Measurements from ENCODE around the gene ZFP57.

Gene ZFP57

DNA sequence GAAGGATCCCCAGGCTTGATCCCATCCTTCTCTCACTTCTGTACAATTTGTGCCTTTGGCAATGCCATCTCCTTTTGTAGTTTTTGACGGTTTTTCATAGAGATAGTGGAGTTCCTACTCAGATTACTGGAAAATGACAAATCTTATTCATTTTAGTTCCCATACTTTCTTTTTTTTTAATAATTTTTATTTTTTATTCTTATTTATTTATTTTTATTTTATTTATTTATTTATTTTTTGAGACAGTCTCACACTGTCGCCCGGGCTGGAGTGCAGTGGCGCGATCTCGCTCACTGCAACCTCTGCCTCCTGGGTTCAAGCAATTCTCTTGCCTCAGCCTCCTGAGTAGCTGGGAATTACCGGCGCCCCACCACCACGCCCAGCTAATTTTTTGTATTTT, 43.7 kb downstream of the ZFP57 start:
- H3K27ac Mint-ChIP-seq (ENCODE audit: low read depth) = no peak overlapping the region
- H3K9me3 Mint-ChIP-seq = no peaks in the 10 kb centered on the region
- H3K36me3 Mint-ChIP-seq (ENCODE audit: insufficient read depth) = no peaks in the 10 kb centered on the region
- peaks cover 14% of the 10 kb centered on the region for H3K27me3 Mint-ChIP-seq
- ATAC-seq (replicated peaks; ENCODE audit: extremely low read depth, poor library complexity, severe bottlenecking) (no peak), DNase-seq (ENCODE audit: low spot score in 2 of 2) (no peak)
- H3K4me3 Mint-ChIP-seq = no peak overlapping the region
- peaks cover 16% of the 10 kb centered on the region for H3K4me1 Mint-ChIP-seq

- Mint-ChIP-seq H3K4me3 (peak overlapping the region; percentile 90), H3K9me3 (no peaks in the 10 kb centered on the region), H3K4me1 (peaks cover 29% of the 10 kb centered on the region), H3K27me3 (peaks cover 39% of the 10 kb centered on the region), H3K27ac (ENCODE audit: low read depth) (no peak overlapping the region), H3K36me3 (ENCODE audit: insufficient read depth) (no peaks in the 10 kb centered on the region)
- DNase-seq (ENCODE audit: low spot score in 2 of 2) (no peak), ATAC-seq (replicated peaks; ENCODE audit: extremely low read depth, poor library complexity, severe bottlenecking) (no peak)
These were observed 47.4 kb downstream of the ZFP57 start for GRCh38 chr6:29633534-29633905.

GRCh38 chr6:29632789-29633533, 48.0 kb downstream of the ZFP57 start, which contains the start of gene GABBR1:
GABBR1 (minus strand) TSS chr6:29633183; CDS start chr6:29632385, 798 bp downstream.
- no peaks in the 10 kb centered on the region for H3K9me3 Mint-ChIP-seq
- H3K4me3 Mint-ChIP-seq = peak within 1 kb of the TSS; percentile 90
- H3K36me3 Mint-ChIP-seq (ENCODE audit: insufficient read depth) = no peaks in the 10 kb centered on the region
- H3K27ac Mint-ChIP-seq (ENCODE audit: low read depth) = peak within 1 kb of the TSS; percentile 48
- ATAC-seq (replicated peaks; ENCODE audit: extremely low read depth, poor library complexity, severe bottlenecking) (peak; percentile 69), DNase-seq (ENCODE audit: low spot score in 2 of 2) (no peak)
- H3K27me3 Mint-ChIP-seq = peaks cover 33% of the 10 kb centered on the region
- peaks cover 35% of the 10 kb centered on the region for H3K4me1 Mint-ChIP-seq

GRCh38 chr6:29631860-29632731, 48.9 kb downstream of the ZFP57 start:
- Mint-ChIP-seq H3K36me3 (ENCODE audit: insufficient read depth) (no peaks in the 10 kb centered on the region), H3K4me1 (peaks cover 35% of the 10 kb centered on the region), H3K9me3 (no peaks in the 10 kb centered on the region), H3K27ac (ENCODE audit: low read depth) (peak overlapping the region; percentile 48), H3K27me3 (peaks cover 28% of the 10 kb centered on the region), H3K4me3 (peak overlapping the region; percentile 90)
- DNase-seq (ENCODE audit: low spot score in 2 of 2) = no peak
- ATAC-seq (replicated peaks; ENCODE audit: extremely low read depth, poor library complexity, severe bottlenecking) = peak; percentile 41

- peak overlapping the region; percentile 90 for H3K4me3 Mint-ChIP-seq
- DNase-seq (ENCODE audit: low spot score in 2 of 2) (no peak), ATAC-seq (replicated peaks; ENCODE audit: extremely low read depth, poor library complexity, severe bottlenecking) (no peak)
- H3K36me3 Mint-ChIP-seq (ENCODE audit: insufficient read depth) = peaks cover 2% of the 10 kb centered on the region
- peak overlapping the region; percentile 48 for H3K27ac Mint-ChIP-seq (ENCODE audit: low read depth)
- H3K4me1 Mint-ChIP-seq = peaks cover 35% of the 10 kb centered on the region
- H3K27me3 Mint-ChIP-seq = peaks cover 28% of the 10 kb centered on the region
- no peaks in the 10 kb centered on the region for H3K9me3 Mint-ChIP-seq
These were observed 49.6 kb downstream of the ZFP57 start for GRCh38 chr6:29631209-29631810.

DNA sequence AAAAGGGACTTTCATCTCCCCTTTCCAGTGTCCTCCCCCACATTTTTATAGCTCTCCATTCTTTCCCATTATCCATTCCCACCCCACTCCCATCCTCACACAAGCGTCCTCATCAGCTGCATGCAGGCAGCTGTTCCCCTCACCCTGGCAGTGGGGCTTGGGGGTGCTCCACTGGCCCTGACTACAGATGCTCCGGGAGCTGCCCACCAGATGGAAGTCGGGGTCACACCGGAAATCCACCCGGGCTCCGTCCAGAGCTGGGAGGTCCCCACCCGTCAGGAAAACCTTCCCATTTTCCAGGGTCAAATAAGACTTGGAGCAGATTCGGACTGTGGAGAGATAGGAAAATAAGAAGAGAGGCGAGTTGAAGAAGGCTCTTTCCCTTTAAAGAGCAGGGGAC, 50.6 kb downstream of the ZFP57 start:
- ATAC-seq (replicated peaks; ENCODE audit: extremely low read depth, poor library complexity, severe bottlenecking) (no peak), DNase-seq (ENCODE audit: low spot score in 2 of 2) (no peak)
- Mint-ChIP-seq H3K9me3 (no peaks in the 10 kb centered on the region), H3K4me3 (peak overlapping the region; percentile 90), H3K27me3 (peaks cover 28% of the 10 kb centered on the region), H3K27ac (ENCODE audit: low read depth) (no peak overlapping the region), H3K4me1 (peaks cover 35% of the 10 kb centered on the region), H3K36me3 (ENCODE audit: insufficient read depth) (peaks cover 2% of the 10 kb centered on the region)

DNA sequence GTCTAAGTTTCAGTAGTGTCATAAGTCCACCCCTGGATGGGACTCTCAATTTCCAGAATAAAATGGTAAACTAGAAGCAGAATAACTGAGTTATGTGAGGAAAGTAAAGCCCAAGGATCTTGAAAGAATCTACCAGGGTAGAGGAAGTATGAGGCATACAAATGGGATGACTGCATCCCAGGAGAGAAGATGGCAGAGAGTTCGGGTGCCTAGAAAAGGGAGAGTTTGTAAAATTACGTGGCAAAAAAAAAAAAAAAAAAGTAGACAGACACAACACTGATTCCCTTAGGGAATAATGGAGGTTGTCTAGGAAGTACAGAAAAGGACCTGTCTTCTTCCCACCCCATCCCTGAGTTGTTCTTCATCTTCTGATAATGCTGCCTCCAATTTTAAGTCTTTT, 51.4 kb downstream of the ZFP57 start:
- peaks cover 2% of the 10 kb centered on the region for H3K36me3 Mint-ChIP-seq (ENCODE audit: insufficient read depth)
- peak overlapping the region; percentile 34 for H3K4me3 Mint-ChIP-seq
- DNase-seq (ENCODE audit: low spot score in 2 of 2) (no peak), ATAC-seq (replicated peaks; ENCODE audit: extremely low read depth, poor library complexity, severe bottlenecking) (no peak)
- H3K27ac Mint-ChIP-seq (ENCODE audit: low read depth) = no peak overlapping the region
- peaks cover 28% of the 10 kb centered on the region for H3K27me3 Mint-ChIP-seq
- H3K9me3 Mint-ChIP-seq = no peaks in the 10 kb centered on the region
- peaks cover 35% of the 10 kb centered on the region for H3K4me1 Mint-ChIP-seq

GRCh38 chr6:29628419-29629281, 52.3 kb downstream of the ZFP57 start:
- DNase-seq (ENCODE audit: low spot score in 2 of 2) (no peak), ATAC-seq (replicated peaks; ENCODE audit: extremely low read depth, poor library complexity, severe bottlenecking) (peak; percentile 44)
- H3K4me3 Mint-ChIP-seq = peak overlapping the region; percentile 77
- peak overlapping the region; percentile 6 for H3K27ac Mint-ChIP-seq (ENCODE audit: low read depth)
- peaks cover 28% of the 10 kb centered on the region for H3K27me3 Mint-ChIP-seq
- peaks cover 32% of the 10 kb centered on the region for H3K4me1 Mint-ChIP-seq
- H3K36me3 Mint-ChIP-seq (ENCODE audit: insufficient read depth) = peaks cover 2% of the 10 kb centered on the region
- H3K9me3 Mint-ChIP-seq = no peaks in the 10 kb centered on the region

- Mint-ChIP-seq H3K27me3 (peaks cover 28% of the 10 kb centered on the region), H3K36me3 (ENCODE audit: insufficient read depth) (peaks cover 4% of the 10 kb centered on the region), H3K4me1 (peaks cover 26% of the 10 kb centered on the region), H3K9me3 (no peaks in the 10 kb centered on the region), H3K27ac (ENCODE audit: low read depth) (peak overlapping the region; percentile 6), H3K4me3 (peak overlapping the region; percentile 77)
- no peak for DNase-seq (ENCODE audit: low spot score in 2 of 2)
- ATAC-seq (replicated peaks; ENCODE audit: extremely low read depth, poor library complexity, severe bottlenecking) = peak; percentile 15
These were observed 53.1 kb downstream of the ZFP57 start for GRCh38 chr6:29627755-29628418.

DNA sequence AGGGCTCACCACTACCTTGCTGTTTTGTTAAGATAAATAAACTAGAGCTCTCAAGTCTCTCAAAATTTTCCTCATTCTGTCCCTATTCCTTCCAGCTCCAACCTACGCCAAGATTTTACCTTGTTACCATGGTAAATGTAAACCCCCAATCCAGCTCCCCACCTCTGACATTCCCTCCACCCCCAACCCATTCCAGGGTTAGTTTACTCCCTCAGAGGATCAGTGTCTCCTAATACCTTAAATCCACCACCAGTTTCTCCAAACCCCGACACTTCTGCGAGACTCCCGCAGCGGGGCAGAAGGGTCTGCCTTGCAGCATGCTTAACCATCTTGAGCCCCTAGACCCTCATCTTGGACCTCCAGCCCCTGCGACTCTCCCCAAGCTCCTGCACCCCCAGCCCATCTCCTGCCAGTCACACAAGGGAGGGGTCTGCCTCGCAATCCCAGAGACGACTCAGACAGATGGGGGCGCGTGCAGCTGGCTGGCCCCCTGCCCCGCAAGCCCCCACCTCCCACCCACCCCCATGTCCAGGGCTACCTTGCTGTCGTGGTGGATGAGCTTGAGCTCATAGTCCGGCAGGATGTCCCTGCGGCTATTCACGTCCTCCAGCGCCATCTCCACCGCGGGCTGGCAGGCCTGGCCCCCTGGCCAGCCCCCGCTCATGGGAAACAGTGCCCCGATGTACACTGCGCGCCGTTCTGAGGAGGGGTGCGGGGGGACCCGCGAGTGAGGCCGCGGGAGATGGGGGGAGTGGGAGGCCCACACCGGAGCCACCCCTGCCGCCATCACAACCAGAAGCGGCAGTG, 53.8 kb downstream of the ZFP57 start:
- Mint-ChIP-seq H3K36me3 (ENCODE audit: insufficient read depth) (peaks cover 4% of the 10 kb centered on the region), H3K27me3 (peaks cover 25% of the 10 kb centered on the region), H3K27ac (ENCODE audit: low read depth) (no peak overlapping the region), H3K4me1 (peaks cover 24% of the 10 kb centered on the region), H3K4me3 (peak overlapping the region; percentile 77), H3K9me3 (no peaks in the 10 kb centered on the region)
- DNase-seq (ENCODE audit: low spot score in 2 of 2) = no peak
- no peak for ATAC-seq (replicated peaks; ENCODE audit: extremely low read depth, poor library complexity, severe bottlenecking)

DNA sequence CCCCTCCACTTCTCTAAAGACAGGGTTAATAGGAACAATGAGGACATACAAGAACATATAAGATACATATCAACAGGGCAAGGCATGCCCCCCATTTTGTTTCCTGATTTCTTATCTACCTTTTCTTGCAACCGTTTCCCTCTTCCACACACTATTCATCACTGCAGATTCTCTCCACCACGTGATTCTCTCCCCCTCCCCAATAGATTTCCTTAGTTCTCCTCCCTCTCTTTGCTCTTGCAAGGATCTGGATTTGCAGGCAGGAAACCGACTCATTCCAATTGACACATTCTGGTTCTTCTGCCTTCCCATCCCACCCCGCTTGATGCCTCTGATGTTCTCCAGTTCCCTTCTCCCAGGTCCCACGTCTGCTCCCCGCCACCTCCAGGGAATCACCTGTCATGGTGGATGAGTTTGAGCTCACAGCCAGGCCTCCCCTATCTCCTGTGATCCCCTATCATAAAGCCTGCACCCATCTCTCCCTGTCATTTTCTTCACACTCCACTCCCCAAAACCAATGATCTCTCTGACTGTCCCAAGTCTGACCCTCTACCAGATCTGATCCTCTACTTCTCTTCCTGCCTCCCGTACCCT, 55.5 kb downstream of the ZFP57 start:
- Mint-ChIP-seq H3K36me3 (ENCODE audit: insufficient read depth) (peaks cover 4% of the 10 kb centered on the region), H3K4me1 (peaks cover 12% of the 10 kb centered on the region), H3K4me3 (no peak overlapping the region), H3K27me3 (peaks cover 10% of the 10 kb centered on the region), H3K9me3 (no peaks in the 10 kb centered on the region), H3K27ac (ENCODE audit: low read depth) (no peak overlapping the region)
- DNase-seq (ENCODE audit: low spot score in 2 of 2) (no peak), ATAC-seq (replicated peaks; ENCODE audit: extremely low read depth, poor library complexity, severe bottlenecking) (no peak)

Measured in central memory CD8-positive, alpha-beta T cell (primary cell).